ENCODE data around the gene PRODH2.

The PRODH2 gene

DNA sequence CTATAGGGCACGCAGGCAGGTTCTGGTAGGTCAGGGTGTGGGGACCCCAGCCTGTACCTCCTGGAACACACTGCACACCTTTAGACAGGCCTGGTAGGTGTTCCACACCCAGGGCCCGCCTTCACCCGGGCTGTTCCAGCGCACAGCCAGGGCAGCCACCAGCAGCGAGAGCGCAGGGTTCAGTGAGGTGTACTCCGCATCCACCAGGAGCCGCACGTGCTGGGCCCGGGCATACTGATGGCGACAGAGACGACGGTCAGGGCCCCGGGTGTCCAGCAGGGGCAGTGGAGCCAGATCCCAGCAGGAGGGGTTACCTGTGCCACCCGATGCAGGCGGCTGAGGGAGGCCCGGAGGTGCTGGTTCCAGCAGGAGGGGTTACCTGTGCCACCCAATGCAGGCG is 6.0 kb downstream of the PRODH2 start:
- Histone ChIP-seq H3K36me3 (ENCODE audit: insufficient read depth) (no peaks in the 10 kb centered on the region), H3K27me3 (ENCODE audit: insufficient read depth, low read depth) (peaks cover 53% of the 10 kb centered on the region; the same call in 1 of the 2 replicates), H3K79me2 (ENCODE audit: insufficient read depth, low read depth) (no peaks in the 10 kb centered on the region), H3K9ac (no peak overlapping the region), H4K20me1 (ENCODE audit: insufficient read depth) (no peaks in the 10 kb centered on the region), H2AFZ (ENCODE audit: low read depth) (no peak overlapping the region), H3K4me2 (no peak overlapping the region), H3K27ac (no peak overlapping the region), H3K4me1 (ENCODE audit: low read depth, poor library complexity, severe bottlenecking) (no peaks in the 10 kb centered on the region), H3K4me3 (IDR thresholded peaks at IDR 0.05; ENCODE audit: insufficient read depth, low read depth, low read length) (no peak overlapping the region)
- TF ChIP-seq, protein P1, sequence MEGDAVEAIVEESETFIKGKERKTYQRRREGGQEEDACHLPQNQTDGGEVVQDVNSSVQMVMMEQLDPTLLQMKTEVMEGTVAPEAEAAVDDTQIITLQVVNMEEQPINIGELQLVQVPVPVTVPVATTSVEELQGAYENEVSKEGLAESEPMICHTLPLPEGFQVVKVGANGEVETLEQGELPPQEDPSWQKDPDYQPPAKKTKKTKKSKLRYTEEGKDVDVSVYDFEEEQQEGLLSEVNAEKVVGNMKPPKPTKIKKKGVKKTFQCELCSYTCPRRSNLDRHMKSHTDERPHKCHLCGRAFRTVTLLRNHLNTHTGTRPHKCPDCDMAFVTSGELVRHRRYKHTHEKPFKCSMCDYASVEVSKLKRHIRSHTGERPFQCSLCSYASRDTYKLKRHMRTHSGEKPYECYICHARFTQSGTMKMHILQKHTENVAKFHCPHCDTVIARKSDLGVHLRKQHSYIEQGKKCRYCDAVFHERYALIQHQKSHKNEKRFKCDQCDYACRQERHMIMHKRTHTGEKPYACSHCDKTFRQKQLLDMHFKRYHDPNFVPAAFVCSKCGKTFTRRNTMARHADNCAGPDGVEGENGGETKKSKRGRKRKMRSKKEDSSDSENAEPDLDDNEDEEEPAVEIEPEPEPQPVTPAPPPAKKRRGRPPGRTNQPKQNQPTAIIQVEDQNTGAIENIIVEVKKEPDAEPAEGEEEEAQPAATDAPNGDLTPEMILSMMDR (conservative IDR thresholded peaks at IDR 0.05; ENCODE audit: low read depth, low read length): no peak

GRCh38 chr19:35805526-35806102 is 7.0 kb downstream of the PRODH2 start:
- no peaks in the 10 kb centered on the region for H3K4me1 ChIP-seq (ENCODE audit: low read depth, poor library complexity, severe bottlenecking)
- H3K27ac ChIP-seq: no peak overlapping the region
- H2AFZ ChIP-seq (ENCODE audit: low read depth): no peak overlapping the region
- H3K36me3 ChIP-seq (ENCODE audit: insufficient read depth): no peaks in the 10 kb centered on the region
- H3K9ac ChIP-seq: no peak overlapping the region
- H4K20me1 ChIP-seq (ENCODE audit: insufficient read depth): no peaks in the 10 kb centered on the region
- no peak overlapping the region for H3K4me2 ChIP-seq
- H3K27me3 ChIP-seq (ENCODE audit: insufficient read depth, low read depth): peaks cover 54% of the 10 kb centered on the region
- no peaks in the 10 kb centered on the region for H3K79me2 ChIP-seq (ENCODE audit: insufficient read depth, low read depth)
- TF ChIP-seq, protein P1 (conservative IDR thresholded peaks at IDR 0.05; ENCODE audit: low read depth, low read length): no peak
- no peak overlapping the region for H3K4me3 ChIP-seq (IDR thresholded peaks at IDR 0.05; ENCODE audit: insufficient read depth, low read depth, low read length)

DNA sequence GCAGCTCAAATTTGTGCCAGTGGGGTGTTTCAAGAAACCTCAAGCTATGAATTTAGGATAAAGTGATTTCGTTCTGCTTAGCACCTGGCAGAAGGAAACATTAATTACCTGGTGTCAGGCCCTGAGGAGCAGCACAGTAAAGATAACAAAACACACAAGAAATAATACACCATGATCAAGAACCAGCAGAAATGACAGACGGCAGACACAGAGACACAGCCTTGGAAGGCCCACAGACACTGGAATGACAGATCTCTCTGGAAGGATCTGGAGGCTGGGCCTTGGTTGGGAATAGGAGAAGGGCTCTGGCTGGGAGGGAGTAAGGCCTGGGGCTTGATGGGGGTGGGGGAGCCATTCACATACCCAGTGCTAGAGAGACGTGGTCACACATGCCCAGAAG is 10.8 kb downstream of the PRODH2 start:
- H3K4me1 ChIP-seq (ENCODE audit: low read depth, poor library complexity, severe bottlenecking): no peaks in the 10 kb centered on the region
- H3K79me2 ChIP-seq (ENCODE audit: insufficient read depth, low read depth): no peaks in the 10 kb centered on the region
- H3K9ac ChIP-seq: no peak overlapping the region
- no peaks in the 10 kb centered on the region for H3K36me3 ChIP-seq (ENCODE audit: insufficient read depth)
- no peak overlapping the region for H3K27ac ChIP-seq
- no peak overlapping the region for H3K4me3 ChIP-seq (IDR thresholded peaks at IDR 0.05; ENCODE audit: insufficient read depth, low read depth, low read length)
- no peak overlapping the region for H3K4me2 ChIP-seq
- H3K27me3 ChIP-seq (ENCODE audit: insufficient read depth, low read depth): peaks cover 43% of the 10 kb centered on the region
- no peaks in the 10 kb centered on the region for H4K20me1 ChIP-seq (ENCODE audit: insufficient read depth)
- H2AFZ ChIP-seq (ENCODE audit: low read depth): no peak overlapping the region
- TF ChIP-seq, protein P1 (conservative IDR thresholded peaks at IDR 0.05; ENCODE audit: low read depth, low read length): no peak

DNA sequence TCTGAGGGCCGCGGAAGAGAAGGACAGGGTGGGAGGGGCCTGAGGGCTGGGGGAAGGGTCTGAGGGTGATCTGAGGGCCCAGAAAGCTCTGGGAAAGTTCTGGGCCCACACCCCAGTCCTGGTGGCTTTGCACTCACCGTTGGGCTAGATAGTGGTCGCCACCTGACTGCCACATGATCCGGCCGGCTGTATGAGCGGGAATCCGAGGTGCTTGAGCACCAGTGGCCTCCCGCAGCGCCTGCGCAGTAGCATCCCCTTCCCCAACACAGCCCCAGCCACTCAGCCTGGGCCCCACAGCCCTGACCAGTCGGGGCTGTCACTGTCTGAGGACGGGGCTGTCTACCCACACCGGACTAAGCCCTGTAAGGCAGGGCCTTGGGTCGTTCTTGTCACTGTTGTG is 15.0 kb downstream of the PRODH2 start:
- Histone ChIP-seq H3K4me2 (no peak overlapping the region), H3K36me3 (ENCODE audit: insufficient read depth) (no peaks in the 10 kb centered on the region), H3K4me1 (ENCODE audit: low read depth, poor library complexity, severe bottlenecking) (no peaks in the 10 kb centered on the region), H3K27ac (no peak overlapping the region), H3K79me2 (ENCODE audit: insufficient read depth, low read depth) (no peaks in the 10 kb centered on the region), H4K20me1 (ENCODE audit: insufficient read depth) (no peaks in the 10 kb centered on the region), H3K9ac (no peak overlapping the region), H3K27me3 (ENCODE audit: insufficient read depth, low read depth) (peaks cover 35% of the 10 kb centered on the region), H2AFZ (ENCODE audit: low read depth) (no peak overlapping the region), H3K4me3 (IDR thresholded peaks at IDR 0.05; ENCODE audit: insufficient read depth, low read depth, low read length) (no peak overlapping the region)
- TF ChIP-seq, protein P1 (conservative IDR thresholded peaks at IDR 0.05; ENCODE audit: low read depth, low read length): no peak
